GM12892 (cell line): ENCODE measurements around the gene DCUN1D2.

Experiments
- POLR2A ChIP-seq: IDR thresholded peaks from 2 replicates; pipeline ENCODE4 v1.6.1; 2011; ENCODE audit warnings: low read depth, low read length, control low read depth
- POLR2AphosphoS5 ChIP-seq: IDR thresholded peaks from 2 replicates; pipeline ENCODE4 v1.6.1; 2011; ENCODE audit warnings: low read depth, low read length, control low read depth

- TF ChIP-seq POLR2A (no peak), POLR2AphosphoS5 (no peak)
Measured at GRCh38 chr13:113466383-113466782, 24.1 kb downstream of the DCUN1D2 start.
